B cell (primary cell): ENCODE measurements around the gene TBRG1. TPM values are rescaled to one million over a fixed set of nuclear protein-coding genes. Genes with fewer than 3 reads are reported as not detected.
A peak's percentile ranks its signal among the peaks of the same experiment; 100 is the strongest.

Experiments
- ATAC-seq: fragments of 200-7000 bp; cut with Tn5 transposase; one replicate; pipeline ENCODE4 v1.10.0; 2021; ENCODE audit warnings: low read depth, mild to moderate bottlenecking, moderate number of reproducible peaks, moderate library complexity
- CTCF ChIA-PET: fragments of 350-600 bp; sonication (Branson Sonifier 250); formaldehyde crosslinking; loops from one replicate; lab custom pipeline; 2021; ENCODE audit warnings: antibody characterized with exemption, inconsistent platforms; lab: Charles Lee
- POLR2A ChIA-PET: fragments of 350-600 bp; sonication (Branson Sonifier 250); formaldehyde crosslinking; loops from one replicate; lab custom pipeline; 2021; ENCODE audit warnings: antibody characterized with exemption; lab: Charles Lee
- DNase-seq: peaks from one replicate; pipeline ENCODE4 v3.0.0; 2013
- H2AFZ ChIP-seq: 2 replicates; pipeline ENCODE4 v1.6.1; 2012; ENCODE audit warnings: mild to moderate bottlenecking, low read depth, low read length; ENCODE audit not compliant: insufficient read depth, poor library complexity, severe bottlenecking
- H3K27ac ChIP-seq, 2 donors: 1 replicate in 1 of 2; 2 replicates in 1 of 2; pipeline ENCODE4 v1.5.1; 2012 to 2013; ENCODE audit warnings: low read length in 2 of 2, mild to moderate bottlenecking in 2 of 2, moderate library complexity in 1 of 2
- H3K27me3 ChIP-seq, 4 experiments: fragments of 200-600 bp in 1 of 4; sonication (generic) in 1 of 4; replicated peaks in 1 of 4; 1 replicate in 2 of 4; 2 replicates in 2 of 4; pipeline versions ENCODE4 v1.6.1 to v1.7.0; 2013 to 2016; ENCODE audit warnings: low read length in 3 of 4, mild to moderate bottlenecking in 2 of 4, mixed read lengths in 1 of 4, moderate library complexity in 1 of 4; ENCODE audit not compliant: insufficient read depth in 4 of 4, control insufficient read depth in 3 of 4; ENCODE audit errors: control extremely low read depth in 1 of 4
- H3K36me3 ChIP-seq, 2 experiments: replicated peaks in 1 of 2; 1 replicate in 1 of 2; 2 replicates in 1 of 2; pipeline versions ENCODE4 v1.6.1 to v1.7.1; 2013; ENCODE audit warnings: low read length in 1 of 2; ENCODE audit not compliant: insufficient read depth in 2 of 2, control insufficient read depth in 1 of 2; ENCODE audit errors: control extremely low read depth in 1 of 2, extremely low read depth in 1 of 2
- H3K4me1 ChIP-seq, 2 donors: fragments of 200-600 bp in 1 of 2; sonication (generic) in 1 of 2; 1 replicate in 1 of 2; 2 replicates in 1 of 2; pipeline versions ENCODE4 v1.5.1 to v1.6.1; 2013 to 2017; ENCODE audit warnings: low read length in 2 of 2; ENCODE audit not compliant: control insufficient read depth in 2 of 2, insufficient read depth in 2 of 2
- H3K4me2 ChIP-seq: replicated peaks from 2 replicates; pipeline ENCODE3; 2012; ENCODE audit warnings: mild to moderate bottlenecking, low read depth, low read length; ENCODE audit not compliant: poor library complexity, severe bottlenecking
- H3K4me3 ChIP-seq, 5 experiments: fragments of 200-600 bp in 1 of 5; sonication (generic) in 1 of 5; 1 replicate in 3 of 5; 2 replicates in 2 of 5; pipeline versions ENCODE4 v1.5.1 to v1.7.0; 2011 to 2016; ENCODE audit warnings: low read length in 4 of 5, mild to moderate bottlenecking in 4 of 5, low read depth in 2 of 5, control low read depth in 1 of 5, moderate library complexity in 1 of 5; ENCODE audit not compliant: insufficient read depth in 1 of 5; ENCODE audit errors: control extremely low read depth in 1 of 5, extremely low read depth in 1 of 5
- H3K79me2 ChIP-seq: fragments of 200-600 bp; sonication (generic); one replicate; pipeline ENCODE4 v1.6.0; 2016; ENCODE audit warnings: low read length; ENCODE audit not compliant: control insufficient read depth, insufficient read depth
- H3K9ac ChIP-seq: fragments of 200-600 bp; sonication (generic); 2 replicates; pipeline ENCODE4 v1.6.1; 2017; ENCODE audit warnings: mild to moderate bottlenecking, low read length, moderate library complexity
- H3K9me3 ChIP-seq, 3 donors: one replicate each; pipeline versions ENCODE4 v1.6.1 to v1.7.1; 2013; ENCODE audit warnings: low read length in 2 of 3; ENCODE audit not compliant: control insufficient read depth in 2 of 3, insufficient read depth in 1 of 3; ENCODE audit errors: control extremely low read depth in 1 of 3
- H4K20me1 ChIP-seq: 2 replicates; pipeline ENCODE4 v1.6.0; 2012; ENCODE audit warnings: mild to moderate bottlenecking, low read length; ENCODE audit not compliant: insufficient read depth, control insufficient read depth, poor library complexity, severe bottlenecking
- H3K27ac Mint-ChIP-seq: one replicate; pipeline ENCODE4 v1.8.0; 2021; ENCODE audit warnings: mixed read lengths
- H3K27me3 Mint-ChIP-seq: one replicate; pipeline ENCODE4 v1.8.0; 2021; ENCODE audit warnings: mixed read lengths
- H3K4me1 Mint-ChIP-seq: one replicate; pipeline ENCODE4 v1.8.0; 2021; ENCODE audit warnings: mixed read lengths
- H3K4me3 Mint-ChIP-seq: one replicate; pipeline ENCODE4 v1.8.0; 2021; ENCODE audit warnings: mixed read lengths
- H3K9me3 Mint-ChIP-seq: one replicate; pipeline ENCODE4 v1.8.0; 2022; ENCODE audit warnings: mixed read lengths; ENCODE audit not compliant: insufficient read depth
- CTCF ChIP-seq: fragments of 200-600 bp; IDR thresholded peaks from one replicate; pipeline ENCODE4 v1.8.0; 2022; ENCODE audit warnings: antibody characterized with exemption, mild to moderate bottlenecking
- EZH2 ChIP-seq: IDR thresholded peaks from 2 replicates; pipeline ENCODE4 v1.6.1; 2012; ENCODE audit warnings: borderline replicate concordance, low read depth, mild to moderate bottlenecking, moderate library complexity, low read length; ENCODE audit not compliant: insufficient read depth, poor library complexity, severe bottlenecking
- WGBS: methylation state at CpG from one replicate; pipeline ENCODE4 v1.1.5; 2013; ENCODE audit warnings: missing lambda C conversion rate; ENCODE audit not compliant: insufficient coverage; 5-methylcytosine and 5-hydroxymethylcytosine counted together
- intact Hi-C: fragments of 100-400 bp; cut with micrococcal nuclease; formaldehyde crosslinking; loops from one replicate; pipeline ENCODE4 v1.10.0; 2022
- polyA plus RNA-seq: library from polyadenylated mRNA; depleted of rRNA; stranded (reverse); fragments of >200 nt; gene quantifications from 2 replicates; pipeline ENCODE4 v1.2.3, GENCODE V29; 2012
- total RNA-seq, 2 donors: library from RNA; stranded (reverse); fragments of 120-200 nt in 1 of 2; gene quantifications; 1 replicate in 1 of 2; 2 replicates in 1 of 2; pipeline versions ENCODE4 v1.2.3 to v1.2.4, GENCODE V29; 2013 to 2022

Gene TBRG1
- total and polyA plus RNA-seq, 2 donors (not counting 1 experiment from before 2014, with no cell fraction given): 68.2 to 71.5 TPM

GRCh38 chr11:124670732-124671131 lies 48.1 kb downstream of the TBRG1 start:
- intact Hi-C loops: loop anchor here (5.0 kb wide), 1 partner anchor 57 kb away; no protein-coding TSS in a partner anchor
- no peak overlapping the region for H3K27ac ChIP-seq
- H3K4me3 Mint-ChIP-seq: no peak overlapping the region

More at GRCh38 chr11:124670732-124671131, 48.1 kb downstream of the TBRG1 start:
- H3K36me3 ChIP-seq: no peaks in the 10 kb centered on the region
- no peak overlapping the region for H3K4me3 ChIP-seq
- Mint-ChIP-seq H3K9me3 (no peaks in the 10 kb centered on the region), H3K27ac (peak overlapping the region; percentile 22), H3K27me3 (no peaks in the 10 kb centered on the region), H3K4me1 (peaks cover 25% of the 10 kb centered on the region)
- CTCF ChIA-PET: interaction anchor here (0.9 to 6.5 kb wide), 20 partner anchors 8 to 472 kb away, joined by 3 to 202 read pairs (median 4); partner anchors contain the start of genes ESAM, MSANTD2 and VSIG2
- H3K9me3 ChIP-seq: no peaks in the 10 kb centered on the region
- DNase-seq (peak; percentile 60), ATAC-seq (no peak)
- no peaks in the 10 kb centered on the region for H3K27me3 ChIP-seq
- peaks cover 23 to 32% of the 10 kb centered on the region in 2 donors for H3K4me1 ChIP-seq
- H2AFZ ChIP-seq: no peak overlapping the region
- WGBS: 20% methylated on average over 1 of the region's 3 CpGs
- H3K79me2 ChIP-seq: no peaks in the 10 kb centered on the region
- TF ChIP-seq CTCF: no peak
- TF ChIP-seq EZH2: no peak
- H4K20me1 ChIP-seq: no peaks in the 10 kb centered on the region
- POLR2A ChIA-PET: interaction anchor here (0.6 kb wide), 1 partner anchor 392 kb away, joined by 3 read pairs; the partner anchor contains the start of gene SLC37A2
- no peak overlapping the region for H3K9ac ChIP-seq
- peak overlapping the region; percentile 34 for H3K4me2 ChIP-seq
